HepG2 (cell line): Measurements from ENCODE around the gene MBD3L3. TPM values are rescaled to one million over a fixed set of nuclear protein-coding genes. Genes with fewer than 3 reads are reported as not detected.

Source experiments
- AGO1 ChIP-seq: fragments of 200-400 bp; formaldehyde crosslinking; IDR thresholded peaks from 2 replicates; pipeline ENCODE4 v1.6.1; 2017; ENCODE audit warnings: mild to moderate bottlenecking, low read depth, low read length, moderate library complexity; ENCODE audit not compliant: poor library complexity, severe bottlenecking
- HNRNPH1 ChIP-seq: fragments of 200-400 bp; formaldehyde crosslinking; optimal IDR thresholded peaks from 2 replicates; pipeline ENCODE3; 2017; ENCODE audit warnings: mild to moderate bottlenecking, low read depth, low read length
- PHB2 ChIP-seq: fragments of 450-650 bp; IDR thresholded peaks from 2 replicates; pipeline ENCODE4 v1.6.1; 2018; ENCODE audit not compliant: partially characterized antibody
- ZNF205 ChIP-seq: IDR thresholded peaks from 2 replicates; pipeline ENCODE4 v1.6.1; 2018; ENCODE audit warnings: missing biosample characterization, missing genetic modification reagents
- polyA plus RNA-seq, 8 experiments: library from polyadenylated mRNA; depleted of rRNA in 3 of 8; stranded (reverse) in 7 of 8; unstranded in 1 of 8; fragments of >200 nt; fragmentation: Illumina TruSeq in 4 of 8; extraction: Trizol in 4 of 8; gene quantifications; 2 replicates each; pipeline versions ENCODE4 v1.2.1 to v1.2.3, GENCODE V29; 2011 to 2016; ENCODE audit warnings: low read depth in 4 of 8, missing spikeins in 1 of 8, mixed read lengths in 1 of 8; ENCODE audit not compliant: insufficient read depth in 1 of 8
- total RNA-seq, 5 experiments: library from RNA; depleted of rRNA; stranded (reverse); fragments of >200 nt; fragmentation: Illumina TruSeq; extraction: Trizol; gene quantifications; 2 replicates each; pipeline ENCODE4 v1.2.3, GENCODE V29; 2016; ENCODE audit warnings: low read depth in 1 of 5
- TF ChIP-seq, protein P1 (sequence below), 2 experiments: fragments of 450-650 bp in 1 of 2; sonication (generic) in 1 of 2; formaldehyde crosslinking in 1 of 2; IDR thresholded peaks; 2 replicates each; pipeline versions ENCODE4 v1.6.1 to v1.8.0; 2016 to 2022; ENCODE audit warnings: antibody characterized with exemption in 1 of 2, mild to moderate bottlenecking in 1 of 2, missing genetic modification reagents in 1 of 2
- TF ChIP-seq, protein P2 (sequence below), 2 experiments: sonication (generic) in 1 of 2; formaldehyde crosslinking in 1 of 2; IDR thresholded peaks; 2 replicates each; pipeline versions ENCODE4 v1.5.1 to v1.6.1; 2011 to 2020; ENCODE audit warnings: borderline replicate concordance in 1 of 2, low read depth in 1 of 2, low read length in 1 of 2, mild to moderate bottlenecking in 1 of 2, missing genetic modification reagents in 1 of 2, moderate library complexity in 1 of 2
- TF ChIP-seq, protein P3 (sequence below): fragments of 450-650 bp; IDR thresholded peaks from 2 replicates; pipeline ENCODE4 v1.6.1; 2017
- TF ChIP-seq, protein P4 (sequence below): sonication (generic); formaldehyde crosslinking; IDR thresholded peaks from 2 replicates; pipeline ENCODE4 v1.5.0; 2020; ENCODE audit warnings: missing genetic modification reagents
- TF ChIP-seq, protein P5 (sequence below): IDR thresholded peaks from 2 replicates; pipeline ENCODE4 v1.6.1; 2016; ENCODE audit warnings: low read depth, control low read depth

MBD3L3 gene
- total and polyA plus RNA-seq, 2 of the 13 experiments (the other 11 are each of a cell fraction or from before 2014, with no cell fraction given), result not detected

DNA sequence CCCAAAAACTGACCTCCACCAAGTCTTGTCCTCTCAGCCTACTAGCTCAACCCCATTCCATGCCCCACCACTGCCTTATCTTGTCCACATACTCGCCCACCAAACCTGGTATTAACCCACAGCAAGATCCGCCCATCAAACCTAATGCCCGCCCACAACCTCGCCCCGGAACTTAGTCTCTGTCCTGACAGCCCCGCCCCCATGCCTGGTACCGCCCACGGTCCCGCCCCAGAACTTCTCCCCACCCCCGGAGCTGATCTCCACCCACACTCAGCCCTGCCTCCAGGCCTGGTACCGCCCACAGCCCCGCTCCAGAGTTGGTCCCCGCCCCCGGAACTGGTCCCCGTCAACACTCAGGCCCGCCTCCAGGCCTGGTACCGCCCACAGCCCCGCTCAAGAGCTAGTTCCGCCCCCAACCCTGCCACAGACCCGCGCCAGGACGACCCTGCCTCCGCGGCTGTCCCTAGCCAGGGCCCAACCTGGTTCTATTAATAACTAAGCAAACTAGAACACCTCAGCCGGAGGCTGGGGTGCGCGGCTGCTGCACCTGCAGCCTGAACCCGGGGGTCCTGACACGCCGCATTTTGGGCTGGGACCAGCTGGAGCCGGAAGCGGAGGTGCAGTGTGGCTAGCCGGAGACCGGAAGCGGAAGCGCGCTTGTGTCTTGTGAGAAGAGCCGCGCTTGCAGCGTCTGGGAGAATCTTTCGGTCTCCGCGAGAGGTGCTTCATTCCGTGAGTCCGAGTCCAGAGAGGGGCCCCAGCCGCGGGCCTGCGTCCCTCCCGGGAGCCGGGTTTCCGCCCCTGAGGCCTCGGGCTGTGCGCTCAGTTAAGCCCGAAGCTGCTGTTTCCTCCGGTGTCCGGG, 10.8 kb upstream of the MBD3L3 start, which contains the start of gene ZNF557 (continued):
- TF ChIP-seq, protein P1, sequence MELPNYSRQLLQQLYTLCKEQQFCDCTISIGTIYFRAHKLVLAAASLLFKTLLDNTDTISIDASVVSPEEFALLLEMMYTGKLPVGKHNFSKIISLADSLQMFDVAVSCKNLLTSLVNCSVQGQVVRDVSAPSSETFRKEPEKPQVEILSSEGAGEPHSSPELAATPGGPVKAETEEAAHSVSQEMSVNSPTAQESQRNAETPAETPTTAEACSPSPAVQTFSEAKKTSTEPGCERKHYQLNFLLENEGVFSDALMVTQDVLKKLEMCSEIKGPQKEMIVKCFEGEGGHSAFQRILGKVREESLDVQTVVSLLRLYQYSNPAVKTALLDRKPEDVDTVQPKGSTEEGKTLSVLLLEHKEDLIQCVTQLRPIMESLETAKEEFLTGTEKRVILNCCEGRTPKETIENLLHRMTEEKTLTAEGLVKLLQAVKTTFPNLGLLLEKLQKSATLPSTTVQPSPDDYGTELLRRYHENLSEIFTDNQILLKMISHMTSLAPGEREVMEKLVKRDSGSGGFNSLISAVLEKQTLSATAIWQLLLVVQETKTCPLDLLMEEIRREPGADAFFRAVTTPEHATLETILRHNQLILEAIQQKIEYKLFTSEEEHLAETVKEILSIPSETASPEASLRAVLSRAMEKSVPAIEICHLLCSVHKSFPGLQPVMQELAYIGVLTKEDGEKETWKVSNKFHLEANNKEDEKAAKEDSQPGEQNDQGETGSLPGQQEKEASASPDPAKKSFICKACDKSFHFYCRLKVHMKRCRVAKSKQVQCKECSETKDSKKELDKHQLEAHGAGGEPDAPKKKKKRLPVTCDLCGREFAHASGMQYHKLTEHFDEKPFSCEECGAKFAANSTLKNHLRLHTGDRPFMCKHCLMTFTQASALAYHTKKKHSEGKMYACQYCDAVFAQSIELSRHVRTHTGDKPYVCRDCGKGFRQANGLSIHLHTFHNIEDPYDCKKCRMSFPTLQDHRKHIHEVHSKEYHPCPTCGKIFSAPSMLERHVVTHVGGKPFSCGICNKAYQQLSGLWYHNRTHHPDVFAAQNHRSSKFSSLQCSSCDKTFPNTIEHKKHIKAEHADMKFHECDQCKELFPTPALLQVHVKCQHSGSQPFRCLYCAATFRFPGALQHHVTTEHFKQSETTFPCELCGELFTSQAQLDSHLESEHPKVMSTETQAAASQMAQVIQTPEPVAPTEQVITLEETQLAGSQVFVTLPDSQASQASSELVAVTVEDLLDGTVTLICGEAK (IDR thresholded peaks at IDR 0.05), result peak; percentile 69
- TF ChIP-seq, protein P1 (CRISPR knock-in tag; IDR thresholded peaks at IDR 0.05), result no peak
- no peak for TF ChIP-seq PHB2
- peak; percentile 75 for TF ChIP-seq AGO1
- TF ChIP-seq, protein P2, sequence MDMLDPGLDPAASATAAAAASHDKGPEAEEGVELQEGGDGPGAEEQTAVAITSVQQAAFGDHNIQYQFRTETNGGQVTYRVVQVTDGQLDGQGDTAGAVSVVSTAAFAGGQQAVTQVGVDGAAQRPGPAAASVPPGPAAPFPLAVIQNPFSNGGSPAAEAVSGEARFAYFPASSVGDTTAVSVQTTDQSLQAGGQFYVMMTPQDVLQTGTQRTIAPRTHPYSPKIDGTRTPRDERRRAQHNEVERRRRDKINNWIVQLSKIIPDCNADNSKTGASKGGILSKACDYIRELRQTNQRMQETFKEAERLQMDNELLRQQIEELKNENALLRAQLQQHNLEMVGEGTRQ (IDR thresholded peaks at IDR 0.05; ENCODE audit: low read depth, low read length), result no peak
- TF ChIP-seq, protein P2 (CRISPR knock-in tag; IDR thresholded peaks at IDR 0.05; ENCODE audit: borderline replicate concordance), result no peak
- TF ChIP-seq, protein P3, sequence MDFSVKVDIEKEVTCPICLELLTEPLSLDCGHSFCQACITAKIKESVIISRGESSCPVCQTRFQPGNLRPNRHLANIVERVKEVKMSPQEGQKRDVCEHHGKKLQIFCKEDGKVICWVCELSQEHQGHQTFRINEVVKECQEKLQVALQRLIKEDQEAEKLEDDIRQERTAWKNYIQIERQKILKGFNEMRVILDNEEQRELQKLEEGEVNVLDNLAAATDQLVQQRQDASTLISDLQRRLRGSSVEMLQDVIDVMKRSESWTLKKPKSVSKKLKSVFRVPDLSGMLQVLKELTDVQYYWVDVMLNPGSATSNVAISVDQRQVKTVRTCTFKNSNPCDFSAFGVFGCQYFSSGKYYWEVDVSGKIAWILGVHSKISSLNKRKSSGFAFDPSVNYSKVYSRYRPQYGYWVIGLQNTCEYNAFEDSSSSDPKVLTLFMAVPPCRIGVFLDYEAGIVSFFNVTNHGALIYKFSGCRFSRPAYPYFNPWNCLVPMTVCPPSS, result no peak
- TF ChIP-seq, protein P4, sequence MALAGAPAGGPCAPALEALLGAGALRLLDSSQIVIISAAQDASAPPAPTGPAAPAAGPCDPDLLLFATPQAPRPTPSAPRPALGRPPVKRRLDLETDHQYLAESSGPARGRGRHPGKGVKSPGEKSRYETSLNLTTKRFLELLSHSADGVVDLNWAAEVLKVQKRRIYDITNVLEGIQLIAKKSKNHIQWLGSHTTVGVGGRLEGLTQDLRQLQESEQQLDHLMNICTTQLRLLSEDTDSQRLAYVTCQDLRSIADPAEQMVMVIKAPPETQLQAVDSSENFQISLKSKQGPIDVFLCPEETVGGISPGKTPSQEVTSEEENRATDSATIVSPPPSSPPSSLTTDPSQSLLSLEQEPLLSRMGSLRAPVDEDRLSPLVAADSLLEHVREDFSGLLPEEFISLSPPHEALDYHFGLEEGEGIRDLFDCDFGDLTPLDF (CRISPR knock-in tag), result peak; percentile 43
- no peak for TF ChIP-seq ZNF205 (CRISPR knock-in tag)
- TF ChIP-seq HNRNPH1, result no peak
- TF ChIP-seq, protein P5, sequence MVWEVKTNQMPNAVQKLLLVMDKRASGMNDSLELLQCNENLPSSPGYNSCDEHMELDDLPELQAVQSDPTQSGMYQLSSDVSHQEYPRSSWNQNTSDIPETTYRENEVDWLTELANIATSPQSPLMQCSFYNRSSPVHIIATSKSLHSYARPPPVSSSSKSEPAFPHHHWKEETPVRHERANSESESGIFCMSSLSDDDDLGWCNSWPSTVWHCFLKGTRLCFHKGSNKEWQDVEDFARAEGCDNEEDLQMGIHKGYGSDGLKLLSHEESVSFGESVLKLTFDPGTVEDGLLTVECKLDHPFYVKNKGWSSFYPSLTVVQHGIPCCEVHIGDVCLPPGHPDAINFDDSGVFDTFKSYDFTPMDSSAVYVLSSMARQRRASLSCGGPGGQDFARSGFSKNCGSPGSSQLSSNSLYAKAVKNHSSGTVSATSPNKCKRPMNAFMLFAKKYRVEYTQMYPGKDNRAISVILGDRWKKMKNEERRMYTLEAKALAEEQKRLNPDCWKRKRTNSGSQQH (CRISPR knock-in tag), result 0 out of 2 replicates have a peak, but pooled peaks have one; percentile 70
